Measurements from ENCODE around the gene H2BK1.

H2BK1 gene

GRCh38 chr7:151173386-151174245 lies 36.7 kb downstream of the H2BK1 start:
- DNase-seq (ENCODE audit: low read depth): no peak
- TF ChIP-seq CTCF (IDR thresholded peaks at IDR 0.05; ENCODE audit: low read length, missing control alignments): no peak
- no peak overlapping the region for H3K4me3 ChIP-seq (replicated peaks; ENCODE audit: low read depth, low read length)

- no peak for TF ChIP-seq CTCF (IDR thresholded peaks at IDR 0.05; ENCODE audit: low read length, missing control alignments)
- no peak overlapping the region for H3K4me3 ChIP-seq (replicated peaks; ENCODE audit: low read depth, low read length)
- peak; percentile 68 for DNase-seq (ENCODE audit: low read depth)
These were observed 37.8 kb downstream of the H2BK1 start for GRCh38 chr7:151172273-151173141.

GRCh38 chr7:151168787-151169162 lies 41.5 kb downstream of the H2BK1 start:
- TF ChIP-seq CTCF (IDR thresholded peaks at IDR 0.05; ENCODE audit: low read length, missing control alignments): no peak

GRCh38 chr7:151168003-151168786 lies 42.1 kb downstream of the H2BK1 start:
- no peak for DNase-seq (ENCODE audit: low read depth)
- TF ChIP-seq CTCF (IDR thresholded peaks at IDR 0.05; ENCODE audit: low read length, missing control alignments): peak; percentile 30
- H3K4me3 ChIP-seq (replicated peaks; ENCODE audit: low read depth, low read length): no peak overlapping the region

More at GRCh38 chr7:151168787-151169162, 41.5 kb downstream of the H2BK1 start:
- H3K4me3 ChIP-seq (replicated peaks; ENCODE audit: low read depth, low read length): no peak overlapping the region
- DNase-seq (ENCODE audit: low read depth): no peak

- TF ChIP-seq CTCF (IDR thresholded peaks at IDR 0.05; ENCODE audit: low read length, missing control alignments): no peak
- no peak within 1 kb of the TSS for H3K4me3 ChIP-seq (replicated peaks; ENCODE audit: low read depth, low read length)
- no peak for DNase-seq (ENCODE audit: low read depth)
These were observed 42.9 kb downstream of the H2BK1 start, which contains the start of gene GBX1 for GRCh38 chr7:151167197-151167961. Gene GBX1, minus strand, starts transcription at chr7:151167694. Its CDS starts 146 bp downstream, at chr7:151167548.

All from fibroblast of pulmonary artery (primary cell).